Stimulated activated CD4-positive, alpha-beta T cell treated with anti-CD3 and anti-CD28 coated beads, Interleukin-4, amount 100 ng/mL, for 4 hours (primary cell): ENCODE measurements around the gene SNX30.

ENCODE experiments used
- DNase-seq, 2 experiments: peaks; one replicate each; pipeline ENCODE4 v3.0.0-alpha.2; 2020

The SNX30 gene

GRCh38 chr9:112753725-112754124, 3.2 kb downstream of the SNX30 start:
- DNase-seq: no peak

- peak in 1 of 2 experiments; percentile 18 for DNase-seq
Observed at GRCh38 chr9:112754578-112754977, 4.0 kb downstream of the SNX30 start.

GRCh38 chr9:112755016-112755427, 4.5 kb downstream of the SNX30 start:
- no peak for DNase-seq

GRCh38 chr9:112755675-112756074, 5.1 kb downstream of the SNX30 start:
- no peak for DNase-seq

GRCh38 chr9:112757282-112757883, 6.8 kb downstream of the SNX30 start:
- no peak for DNase-seq

GRCh38 chr9:112757940-112758339, 7.4 kb downstream of the SNX30 start:
- DNase-seq: no peak

- DNase-seq: no peak
Observed at GRCh38 chr9:112760821-112761220, 10.3 kb downstream of the SNX30 start.

GRCh38 chr9:112761912-112762655, 11.5 kb downstream of the SNX30 start:
- no peak for DNase-seq

GRCh38 chr9:112762726-112763518, 12.4 kb downstream of the SNX30 start:
- no peak for DNase-seq

GRCh38 chr9:112764344-112764743, 13.8 kb downstream of the SNX30 start:
- no peak for DNase-seq

- no peak for DNase-seq
Observed at GRCh38 chr9:112764837-112765236, 14.3 kb downstream of the SNX30 start.

- DNase-seq: no peak
Observed at GRCh38 chr9:112765281-112765680, 14.7 kb downstream of the SNX30 start.

GRCh38 chr9:112771359-112772214, 21.0 kb downstream of the SNX30 start:
- no peak for DNase-seq

GRCh38 chr9:112772215-112772509, 21.6 kb downstream of the SNX30 start:
- no peak for DNase-seq

GRCh38 chr9:112772551-112772950, 22.0 kb downstream of the SNX30 start:
- no peak for DNase-seq

- no peak for DNase-seq
Observed at GRCh38 chr9:112774006-112774996, 23.7 kb downstream of the SNX30 start.

- no peak for DNase-seq
Observed at GRCh38 chr9:112777914-112778313, 27.4 kb downstream of the SNX30 start.

GRCh38 chr9:112780450-112781036, 30.0 kb downstream of the SNX30 start:
- DNase-seq: no peak

GRCh38 chr9:112782218-112782617, 31.7 kb downstream of the SNX30 start:
- DNase-seq: no peak

GRCh38 chr9:112783551-112783954, 33.0 kb downstream of the SNX30 start:
- no peak for DNase-seq

- no peak for DNase-seq
Observed at GRCh38 chr9:112784020-112784785, 33.6 kb downstream of the SNX30 start.
